ENCODE results near the gene PROKR1. TPM values are rescaled to one million over a fixed set of nuclear protein-coding genes. Genes with fewer than 3 reads are reported as not detected.
"Not testable (repeated sequence)": the region's sequence is repeated elsewhere in the genome, so short reads cannot be mapped to it uniquely, and the experiment has no call there.

PROKR1 gene
- polyA plus RNA-seq, 1 donor, result 0.15 TPM

- H3K4me3 ChIP-seq (ENCODE audit: low read length); H3K4me1 ChIP-seq (ENCODE audit: control insufficient read depth, insufficient read depth, low read length); H3K27me3 ChIP-seq (ENCODE audit: control insufficient read depth, insufficient read depth, low read length); DNase-seq; H3K27ac ChIP-seq (ENCODE audit: low read length); H3K36me3 ChIP-seq (ENCODE audit: control insufficient read depth, insufficient read depth, low read length); H3K9me3 ChIP-seq (ENCODE audit: control insufficient read depth, low read depth, low read length): not testable (repeated sequence)
- WGBS (ENCODE audit: insufficient coverage, low lambda C conversion rate), result no CpG with 5 or more reads among the region's 3 CpGs
Measured at GRCh38 chr2:68677837-68678236, 34.5 kb downstream of the PROKR1 start.

- not testable (repeated sequence) for H3K27me3 ChIP-seq (ENCODE audit: control insufficient read depth, insufficient read depth, low read length); H3K36me3 ChIP-seq (ENCODE audit: control insufficient read depth, insufficient read depth, low read length); H3K4me1 ChIP-seq (ENCODE audit: control insufficient read depth, insufficient read depth, low read length); H3K27ac ChIP-seq (ENCODE audit: low read length); H3K9me3 ChIP-seq (ENCODE audit: control insufficient read depth, low read depth, low read length)
- no CpG with 5 or more reads among the region's 25 CpGs for WGBS (ENCODE audit: insufficient coverage, low lambda C conversion rate)
- peak in 1 of 2 donors; percentile 24 for DNase-seq
- H3K4me3 ChIP-seq (ENCODE audit: low read length), result peak overlapping the region; percentile 24
Measured at GRCh38 chr2:68679166-68679916, 36.0 kb downstream of the PROKR1 start.

DNA sequence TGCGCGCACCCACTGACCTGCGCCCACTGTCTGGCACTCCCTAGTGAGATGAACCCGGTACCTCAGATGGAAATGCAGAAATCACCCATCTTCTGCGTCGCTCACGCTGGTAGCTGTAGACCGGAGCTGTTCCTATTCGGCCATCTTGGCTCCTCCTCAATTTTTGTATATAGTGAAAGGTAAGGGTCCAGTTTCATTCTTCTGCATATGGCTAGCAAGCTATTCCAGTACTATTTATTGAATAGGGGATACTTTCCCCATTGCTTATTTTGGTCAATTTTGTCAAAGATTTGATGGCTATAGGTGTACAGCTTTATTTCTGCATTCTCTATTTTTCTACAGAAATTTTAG, 36.5 kb downstream of the PROKR1 start:
- H3K27ac ChIP-seq (ENCODE audit: low read length); DNase-seq; H3K36me3 ChIP-seq (ENCODE audit: control insufficient read depth, insufficient read depth, low read length); H3K4me1 ChIP-seq (ENCODE audit: control insufficient read depth, insufficient read depth, low read length); H3K9me3 ChIP-seq (ENCODE audit: control insufficient read depth, low read depth, low read length); H3K4me3 ChIP-seq (ENCODE audit: low read length); H3K27me3 ChIP-seq (ENCODE audit: control insufficient read depth, insufficient read depth, low read length): not testable (repeated sequence)
- WGBS (ENCODE audit: insufficient coverage, low lambda C conversion rate), result no CpG with 5 or more reads among the region's 9 CpGs

GRCh38 chr2:68684197-68684596, 40.8 kb downstream of the PROKR1 start:
- Histone ChIP-seq H3K9me3 (ENCODE audit: control insufficient read depth, low read depth, low read length) (no peaks in the 10 kb centered on the region), H3K4me3 (ENCODE audit: low read length) (no peak overlapping the region), H3K4me1 (ENCODE audit: control insufficient read depth, insufficient read depth, low read length) (no peaks in the 10 kb centered on the region), H3K36me3 (ENCODE audit: control insufficient read depth, insufficient read depth, low read length) (no peaks in the 10 kb centered on the region), H3K27ac (ENCODE audit: low read length) (no peak overlapping the region), H3K27me3 (ENCODE audit: control insufficient read depth, insufficient read depth, low read length) (no peaks in the 10 kb centered on the region)
- WGBS (ENCODE audit: insufficient coverage, low lambda C conversion rate), result no CpG with 5 or more reads among the region's 2 CpGs
- no peak for DNase-seq

DNA sequence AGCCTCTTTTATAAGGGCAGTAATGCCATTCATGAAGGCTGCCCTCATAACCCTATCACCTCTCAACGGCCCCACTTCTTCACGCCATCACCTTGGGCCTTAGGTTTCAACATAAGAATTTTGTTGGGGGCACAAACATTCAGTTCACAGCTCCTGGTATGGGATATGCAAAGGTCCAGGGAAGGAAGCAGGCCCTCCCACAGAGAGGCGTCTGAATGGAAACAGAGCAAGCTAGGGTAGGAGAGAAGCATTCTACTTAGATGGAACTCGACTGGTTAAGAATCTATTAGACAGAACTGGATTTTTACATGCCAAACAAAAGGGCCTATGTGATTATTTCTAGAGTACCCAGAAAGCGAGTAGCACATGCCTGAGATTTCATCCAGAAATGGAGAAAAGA, 42.8 kb downstream of the PROKR1 start:
- Histone ChIP-seq H3K36me3 (ENCODE audit: control insufficient read depth, insufficient read depth, low read length) (no peaks in the 10 kb centered on the region), H3K4me3 (ENCODE audit: low read length) (no peak overlapping the region), H3K9me3 (ENCODE audit: control insufficient read depth, low read depth, low read length) (no peaks in the 10 kb centered on the region), H3K27me3 (ENCODE audit: control insufficient read depth, insufficient read depth, low read length) (no peaks in the 10 kb centered on the region), H3K27ac (ENCODE audit: low read length) (no peak overlapping the region), H3K4me1 (ENCODE audit: control insufficient read depth, insufficient read depth, low read length) (no peaks in the 10 kb centered on the region)
- WGBS (ENCODE audit: insufficient coverage, low lambda C conversion rate), result 79% methylated on average over 2 of the region's 5 CpGs
- no peak for DNase-seq

DNA sequence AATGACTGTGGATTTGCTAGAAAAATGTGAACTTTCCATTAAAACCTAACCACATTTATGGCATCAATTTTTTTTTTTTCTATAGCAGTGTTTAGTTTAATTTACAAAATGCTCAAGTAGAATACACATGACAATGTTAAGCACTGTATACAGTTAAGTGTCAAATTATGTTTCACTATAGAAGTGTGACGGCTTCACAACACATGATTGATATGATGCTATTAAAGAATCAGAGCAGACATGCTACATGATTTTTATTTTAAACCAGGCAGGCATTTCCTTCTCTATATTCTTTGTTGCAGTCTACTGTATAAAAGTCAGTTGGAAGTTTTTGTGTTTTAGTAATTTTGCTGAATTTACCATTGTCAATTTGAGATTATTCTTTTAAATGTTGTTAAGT, 43.6 kb downstream of the PROKR1 start:
- Histone ChIP-seq H3K27ac (ENCODE audit: low read length) (no peak overlapping the region), H3K27me3 (ENCODE audit: control insufficient read depth, insufficient read depth, low read length) (no peaks in the 10 kb centered on the region), H3K4me3 (ENCODE audit: low read length) (no peak overlapping the region), H3K9me3 (ENCODE audit: control insufficient read depth, low read depth, low read length) (no peaks in the 10 kb centered on the region), H3K4me1 (ENCODE audit: control insufficient read depth, insufficient read depth, low read length) (no peaks in the 10 kb centered on the region), H3K36me3 (ENCODE audit: control insufficient read depth, insufficient read depth, low read length) (no peaks in the 10 kb centered on the region)
- WGBS (ENCODE audit: insufficient coverage, low lambda C conversion rate), result 100% methylated on average over 1 of the region's 1 CpG
- DNase-seq, result no peak

- DNase-seq, result no peak
- no peaks in the 10 kb centered on the region for H3K36me3 ChIP-seq (ENCODE audit: control insufficient read depth, insufficient read depth, low read length)
- no peaks in the 10 kb centered on the region for H3K9me3 ChIP-seq (ENCODE audit: control insufficient read depth, low read depth, low read length)
- no peak overlapping the region for H3K27ac ChIP-seq (ENCODE audit: low read length)
- no CpG with 5 or more reads among the region's 7 CpGs for WGBS (ENCODE audit: insufficient coverage, low lambda C conversion rate)
- no peaks in the 10 kb centered on the region for H3K4me1 ChIP-seq (ENCODE audit: control insufficient read depth, insufficient read depth, low read length)
- H3K4me3 ChIP-seq (ENCODE audit: low read length), result no peak overlapping the region
- H3K27me3 ChIP-seq (ENCODE audit: control insufficient read depth, insufficient read depth, low read length), result no peaks in the 10 kb centered on the region
Measured at GRCh38 chr2:68689553-68690537, 46.5 kb downstream of the PROKR1 start.

GRCh38 chr2:68690851-68691250, 47.5 kb downstream of the PROKR1 start:
- Histone ChIP-seq H3K36me3 (ENCODE audit: control insufficient read depth, insufficient read depth, low read length) (no peaks in the 10 kb centered on the region), H3K27me3 (ENCODE audit: control insufficient read depth, insufficient read depth, low read length) (no peaks in the 10 kb centered on the region), H3K9me3 (ENCODE audit: control insufficient read depth, low read depth, low read length) (no peaks in the 10 kb centered on the region), H3K4me3 (ENCODE audit: low read length) (no peak overlapping the region), H3K27ac (ENCODE audit: low read length) (no peak overlapping the region), H3K4me1 (ENCODE audit: control insufficient read depth, insufficient read depth, low read length) (no peaks in the 10 kb centered on the region)
- DNase-seq, result no peak
- no CpG with 5 or more reads among the region's 3 CpGs for WGBS (ENCODE audit: insufficient coverage, low lambda C conversion rate)

- WGBS (ENCODE audit: insufficient coverage, low lambda C conversion rate), result no CpG with 5 or more reads among the region's 1 CpG
- Histone ChIP-seq H3K27me3 (ENCODE audit: control insufficient read depth, insufficient read depth, low read length) (no peaks in the 10 kb centered on the region), H3K9me3 (ENCODE audit: control insufficient read depth, low read depth, low read length) (no peaks in the 10 kb centered on the region), H3K4me1 (ENCODE audit: control insufficient read depth, insufficient read depth, low read length) (no peaks in the 10 kb centered on the region), H3K36me3 (ENCODE audit: control insufficient read depth, insufficient read depth, low read length) (no peaks in the 10 kb centered on the region), H3K27ac (ENCODE audit: low read length) (no peak overlapping the region), H3K4me3 (ENCODE audit: low read length) (no peak overlapping the region)
- no peak for DNase-seq
Measured at GRCh38 chr2:68692511-68692910, 49.1 kb downstream of the PROKR1 start.

GRCh38 chr2:68693951-68694350, 50.6 kb downstream of the PROKR1 start:
- DNase-seq, result no peak
- H3K27ac ChIP-seq (ENCODE audit: low read length), result no peak overlapping the region
- H3K27me3 ChIP-seq (ENCODE audit: control insufficient read depth, insufficient read depth, low read length), result no peaks in the 10 kb centered on the region
- H3K36me3 ChIP-seq (ENCODE audit: control insufficient read depth, insufficient read depth, low read length), result no peaks in the 10 kb centered on the region
- no peaks in the 10 kb centered on the region for H3K9me3 ChIP-seq (ENCODE audit: control insufficient read depth, low read depth, low read length)
- WGBS (ENCODE audit: insufficient coverage, low lambda C conversion rate), result no CpG with 5 or more reads among the region's 2 CpGs
- no peak overlapping the region for H3K4me3 ChIP-seq (ENCODE audit: low read length)
- H3K4me1 ChIP-seq (ENCODE audit: control insufficient read depth, insufficient read depth, low read length), result no peaks in the 10 kb centered on the region
